NCI-H1417 (cell line): ENCODE measurements around the gene ARHGEF19.
"Not testable (repeated sequence)": the region's sequence is repeated elsewhere in the genome, so short reads cannot be mapped to it uniquely, and the experiment has no call there.

Experiments
- DNase-seq, 3 experiments: peaks; one replicate each; lab custom pipeline; 2025; lab: John Stamatoyannopoulos, UW

ARHGEF19 gene

GRCh38 chr1:16212251-16212961, at the start of gene ARHGEF19:
Gene ARHGEF19, minus strand, starts transcription at chr1:16212652. Its CDS starts 3,598 bp downstream, at chr1:16209054.
- peak in 2 of 3 experiments; percentile 89 to 94 for DNase-seq

GRCh38 chr1:16262067-16262466, 49.6 kb upstream of the ARHGEF19 start:
- no peak for DNase-seq

DNA sequence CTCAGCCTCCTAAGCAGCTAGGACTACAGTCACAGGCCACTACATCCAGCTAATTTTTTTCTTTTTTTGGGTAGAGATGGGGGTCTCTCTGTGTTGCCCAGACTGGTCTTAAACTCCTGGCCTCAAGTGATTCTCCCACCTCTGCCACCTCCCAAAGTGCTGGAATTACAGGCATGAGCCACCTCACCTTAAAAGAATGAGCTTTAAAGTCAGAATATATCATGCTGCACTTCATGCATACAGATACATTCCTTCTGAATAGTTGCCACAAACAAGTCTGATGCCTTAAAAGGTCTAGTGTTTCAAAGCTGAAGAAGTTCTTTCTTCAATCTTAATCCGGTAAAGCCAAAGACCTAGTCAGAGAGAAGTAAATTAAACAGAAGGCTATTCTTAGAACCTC, 48.4 kb upstream of the ARHGEF19 start:
- DNase-seq, result no peak

DNA sequence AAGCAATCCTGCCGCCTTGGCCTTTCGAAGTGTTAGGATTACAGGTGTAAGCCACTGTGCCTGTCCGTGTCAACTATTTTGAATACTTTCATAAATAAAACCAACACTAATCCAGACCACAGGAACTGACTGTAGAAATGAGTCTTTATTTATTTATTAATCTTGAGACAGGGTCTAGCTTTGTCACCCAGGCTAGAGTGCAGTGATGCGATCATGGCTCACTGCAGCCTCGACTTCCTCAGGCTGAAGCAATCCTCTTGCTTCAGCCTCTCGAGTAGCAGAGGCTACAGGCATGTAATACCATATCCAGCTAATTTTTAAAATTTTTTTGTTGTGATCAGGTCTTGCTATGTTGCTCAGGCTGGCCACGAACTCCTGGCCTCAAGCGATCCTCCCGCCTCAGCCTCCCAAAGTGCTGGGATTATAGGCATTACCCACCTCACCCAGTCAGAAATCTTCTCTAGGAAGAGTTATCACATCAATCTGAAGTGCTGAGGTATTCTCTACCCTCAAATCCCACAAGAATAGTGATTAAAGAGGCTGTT, 46.2 kb upstream of the ARHGEF19 start:
- no peak for DNase-seq

- no peak for DNase-seq
These were observed 45.5 kb upstream of the ARHGEF19 start for GRCh38 chr1:16257968-16258367.

DNA sequence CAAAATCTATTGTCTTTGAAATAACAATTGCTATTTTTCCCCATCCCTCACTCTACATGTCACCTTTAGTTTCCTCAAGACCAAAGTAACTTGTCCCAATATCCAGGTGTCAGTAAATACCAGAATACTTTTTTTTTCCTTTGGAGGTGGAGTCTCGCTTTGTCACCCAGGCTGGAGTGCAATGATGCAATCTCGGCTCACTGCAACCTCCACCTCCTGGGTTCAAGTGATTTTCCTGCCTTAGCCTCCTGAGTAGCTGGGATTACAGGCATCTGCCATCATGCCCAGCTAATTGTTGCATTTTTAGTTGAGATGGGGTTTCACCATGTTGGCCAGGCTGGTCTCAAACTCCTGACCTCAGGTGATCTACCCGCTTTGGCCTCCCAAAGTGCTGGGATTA, 45.1 kb upstream of the ARHGEF19 start:
- DNase-seq, result not testable (repeated sequence)

- DNase-seq, result no peak
These were observed 44.0 kb upstream of the ARHGEF19 start for GRCh38 chr1:16256478-16256877.

- DNase-seq, result peak in 1 of 3 experiments; percentile 28
These were observed 41.9 kb upstream of the ARHGEF19 start for GRCh38 chr1:16254263-16254928.

- no peak for DNase-seq
These were observed 41.0 kb upstream of the ARHGEF19 start for GRCh38 chr1:16253332-16253922.

DNA sequence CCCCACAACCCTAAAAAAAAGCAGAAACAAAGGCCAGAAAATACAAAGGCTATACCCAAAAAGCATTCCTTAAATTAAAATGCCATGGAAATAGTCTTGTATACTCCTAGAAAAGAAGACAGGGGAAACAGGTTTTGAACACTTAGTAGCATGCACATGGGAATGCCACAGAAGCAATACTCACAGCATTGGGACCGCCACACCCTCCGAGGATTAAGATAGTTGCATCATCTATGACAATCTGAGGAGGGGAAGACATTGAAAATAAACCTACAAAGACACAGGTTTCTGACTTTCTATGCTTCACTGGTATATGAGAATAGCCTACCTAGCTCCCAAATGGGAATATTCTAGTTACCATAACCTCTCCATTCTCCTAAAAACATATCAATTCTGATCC, 40.5 kb upstream of the ARHGEF19 start:
- DNase-seq, result no peak

DNA sequence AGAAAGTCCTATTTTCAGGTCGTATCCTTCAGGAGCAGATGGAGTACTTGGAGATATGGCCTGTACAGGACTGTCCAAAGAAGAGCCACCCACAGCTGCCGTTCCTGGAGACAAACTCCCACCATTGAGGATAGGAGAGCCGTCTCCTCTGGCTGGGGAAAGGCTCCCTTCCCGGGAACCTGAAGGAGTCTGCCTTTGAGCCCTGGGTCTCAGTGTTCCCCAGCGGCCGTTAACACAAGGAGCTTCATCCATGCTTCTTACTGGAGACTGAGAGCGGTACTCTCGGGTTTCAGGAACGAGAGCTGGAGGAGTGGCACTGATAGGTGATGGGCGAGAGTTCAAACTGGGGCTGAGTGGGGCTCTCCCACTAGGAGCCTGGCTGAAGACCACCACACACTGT, 38.9 kb upstream of the ARHGEF19 start:
- DNase-seq, result no peak

GRCh38 chr1:16250524-16251251, 38.2 kb upstream of the ARHGEF19 start:
- DNase-seq, result no peak

DNA sequence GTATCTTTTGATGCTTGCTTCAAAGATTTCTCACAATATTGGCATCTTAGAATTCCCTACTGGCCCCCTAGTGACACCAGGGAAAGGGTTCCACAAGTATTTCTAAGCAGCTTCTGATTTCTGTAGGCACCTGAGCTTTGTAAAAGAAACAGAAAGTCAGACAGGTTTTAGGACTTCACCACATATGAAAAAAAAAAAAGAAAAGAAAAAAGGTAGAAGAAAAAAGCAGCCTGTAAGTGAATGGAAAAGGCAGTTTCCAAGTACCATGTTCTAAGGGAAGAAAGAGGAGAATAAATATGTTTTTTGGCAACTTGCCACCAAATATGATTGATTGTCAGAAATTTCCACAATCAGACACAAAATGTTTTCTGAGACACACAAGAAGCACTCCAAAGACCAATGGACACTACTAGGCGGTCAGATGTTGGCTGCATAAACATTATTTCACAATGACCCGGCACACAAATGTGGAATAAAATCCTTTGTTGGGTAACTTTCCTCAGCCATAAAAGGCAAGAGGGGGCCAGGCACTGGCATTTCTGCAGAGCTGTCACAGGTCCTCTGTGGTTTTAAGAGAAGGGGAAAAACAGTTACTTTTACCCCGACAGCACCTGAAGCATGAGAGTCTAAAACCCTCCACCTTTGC, 37.3 kb upstream of the ARHGEF19 start:
- peak in 2 of 3 experiments; percentile 13 to 73 for DNase-seq

DNA sequence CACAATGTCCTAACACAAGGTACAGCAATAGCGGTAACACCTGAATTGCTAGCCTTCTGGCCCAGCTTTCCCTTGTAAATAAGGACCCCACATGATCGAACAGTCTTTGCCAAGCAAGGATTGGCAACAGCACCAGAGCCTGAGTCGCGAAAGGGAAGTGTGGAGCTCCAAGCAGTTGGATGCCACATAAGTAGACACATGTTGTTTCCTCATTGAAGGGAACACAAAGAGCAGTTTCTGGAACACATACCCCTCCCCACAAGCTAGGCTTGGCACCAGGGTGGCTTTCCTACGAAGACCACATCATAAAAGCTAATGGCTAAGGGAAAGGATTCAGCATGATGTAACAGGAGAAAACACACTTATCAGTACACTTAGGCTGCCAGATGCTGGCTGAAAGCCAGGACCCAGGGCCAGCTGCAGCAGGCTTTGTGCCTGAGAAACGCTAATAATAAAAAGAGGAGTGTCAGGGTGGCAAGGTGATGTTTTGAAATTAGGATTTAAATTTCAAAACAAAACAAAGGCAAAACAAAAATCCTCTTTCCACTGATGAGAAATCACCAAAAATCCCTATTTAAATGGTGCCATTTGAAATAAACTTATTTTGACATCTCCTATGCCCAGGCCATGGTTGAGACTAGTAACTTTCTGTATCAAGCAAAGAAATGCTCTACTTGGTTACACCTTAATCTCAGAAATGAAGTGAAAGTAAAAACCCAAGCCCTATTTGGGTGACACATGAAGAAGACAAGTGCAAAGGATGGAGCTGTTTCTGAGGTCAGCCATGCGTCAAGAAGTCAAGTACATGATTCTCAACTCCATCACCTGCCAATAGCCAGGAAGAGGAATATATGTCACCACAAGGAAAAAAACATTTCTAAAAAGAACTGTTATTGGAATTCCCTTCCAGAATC, 36.4 kb upstream of the ARHGEF19 start:
- peak; percentile 89 to 98 (median 94) for DNase-seq

- DNase-seq, result peak in 1 of 3 experiments; percentile 53
These were observed 35.6 kb upstream of the ARHGEF19 start for GRCh38 chr1:16248007-16248436.

DNA sequence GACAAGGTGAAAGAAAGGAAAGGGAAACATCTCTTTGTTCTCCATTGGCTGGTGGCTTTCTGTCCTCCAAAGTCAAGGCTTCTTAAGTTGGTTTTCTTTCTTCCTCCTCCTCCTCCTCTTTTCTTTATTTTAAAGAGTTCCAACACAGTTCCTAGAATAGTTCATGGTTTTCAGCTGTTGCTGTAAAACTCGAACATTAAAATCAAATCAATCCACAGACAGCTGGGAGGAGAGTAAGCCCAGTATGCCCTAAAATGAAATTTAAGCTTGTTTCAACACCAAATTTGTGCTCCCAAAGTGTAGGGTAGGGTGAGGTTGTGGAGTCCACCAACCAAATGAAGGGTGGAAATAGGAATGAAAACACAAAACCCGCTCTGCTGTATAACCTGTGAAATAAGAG, 35.0 kb upstream of the ARHGEF19 start:
- no peak for DNase-seq

- DNase-seq, result no peak
These were observed 34.5 kb upstream of the ARHGEF19 start for GRCh38 chr1:16246961-16247360.

DNA sequence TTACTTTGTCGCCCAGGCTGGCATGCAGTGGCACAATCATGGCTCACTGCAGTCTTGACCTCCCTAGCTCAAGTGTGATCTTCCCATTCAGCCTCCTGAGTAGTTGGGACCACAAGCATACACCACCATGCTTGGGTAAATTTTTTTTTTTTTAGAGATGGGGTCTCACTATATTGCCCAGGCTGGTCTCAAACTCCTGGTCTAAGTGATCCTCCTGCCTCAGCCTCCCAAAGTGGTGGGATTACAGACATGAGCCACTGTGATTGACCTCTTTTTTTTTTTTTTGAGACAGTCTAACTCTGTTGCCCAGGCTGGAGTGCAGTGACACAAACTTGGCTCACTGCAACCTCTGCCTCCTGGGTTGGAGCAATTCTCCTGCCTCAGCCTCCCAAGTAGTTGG, 33.8 kb upstream of the ARHGEF19 start:
- DNase-seq, result not testable (repeated sequence)

GRCh38 chr1:16245476-16246196, 33.2 kb upstream of the ARHGEF19 start:
- no peak for DNase-seq
